HFFc6 (cell line): ENCODE measurements around the gene FOSL1. TPM values are rescaled to one million over a fixed set of nuclear protein-coding genes. Genes with fewer than 3 reads are reported as not detected.

Experiments used
- DNase-seq: peaks from one replicate; pipeline ENCODE4 v3.0.0-alpha.2; 2018
- H3K27ac Mint-ChIP-seq: 2 replicates; pipeline ENCODE4 v1.8.0; 2020; ENCODE audit warnings: mild to moderate bottlenecking, mixed read lengths
- H3K27me3 Mint-ChIP-seq: 2 replicates; pipeline ENCODE4 v1.8.0; 2021; ENCODE audit warnings: mild to moderate bottlenecking, moderate library complexity, mixed read lengths; ENCODE audit not compliant: insufficient read depth
- H3K36me3 Mint-ChIP-seq: 2 replicates; pipeline ENCODE4 v1.8.0; 2021; ENCODE audit warnings: low read depth, mixed read lengths
- H3K4me1 Mint-ChIP-seq: 2 replicates; pipeline ENCODE4 v1.8.0; 2020; ENCODE audit warnings: low read depth, mixed read lengths
- H3K4me3 Mint-ChIP-seq: 2 replicates; pipeline ENCODE4 v1.8.0; 2020; ENCODE audit warnings: mild to moderate bottlenecking, moderate library complexity, mixed read lengths
- H3K9me3 Mint-ChIP-seq: 2 replicates; pipeline ENCODE4 v1.8.0; 2020; ENCODE audit warnings: mild to moderate bottlenecking, mixed read lengths
- total RNA-seq, 6 experiments: library from RNA; stranded (reverse); fragmentation: NEBNext Ultra II Directional; extraction: Animal tissue kit (Norgen Biotek cat#: 25700); gene quantifications; 2 replicates in 1 of 6; 3 replicates in 5 of 6; pipeline ENCODE4 v1.2.3, GENCODE V29; 2021
- TF ChIP-seq, protein P1 (sequence below): fragments of 200-600 bp; sonication (generic); IDR thresholded peaks from 2 replicates; pipeline ENCODE4 v1.5.0; 2021; ENCODE audit warnings: antibody characterized with exemption, mild to moderate bottlenecking

FOSL1 gene
- total RNA-seq, 6 experiments from 2014 or later, result 134 to 275 (median 234) TPM

DNA sequence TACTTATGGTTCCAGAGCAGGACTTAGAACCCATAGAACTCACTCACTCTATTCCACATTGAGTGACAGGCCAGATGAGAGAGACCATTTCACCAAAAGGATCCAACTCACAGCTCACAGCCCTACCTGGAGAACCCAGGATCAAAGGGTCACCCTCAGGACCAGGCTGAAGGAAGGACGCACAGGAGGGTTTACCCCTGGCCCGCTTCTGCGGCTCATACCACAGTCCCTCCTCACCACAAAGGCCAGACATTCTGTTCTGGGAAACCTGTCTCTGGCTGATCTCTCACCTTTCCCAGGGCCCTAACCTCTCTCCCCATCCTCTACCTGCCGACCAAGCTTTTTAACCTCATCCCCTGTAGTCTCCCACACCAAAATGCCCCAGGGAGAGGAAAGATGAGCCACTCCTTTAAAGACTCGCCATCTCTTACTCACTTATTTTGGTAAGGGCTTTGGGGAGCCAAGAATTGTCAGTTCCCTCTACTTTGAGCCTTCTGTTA, 4.7 kb downstream of the FOSL1 start:
- Mint-ChIP-seq H3K9me3 (peaks cover 18% of the 10 kb centered on the region), H3K27ac (peak overlapping the region; percentile 99), H3K4me3 (peak overlapping the region; percentile 97), H3K36me3 (peaks cover 59% of the 10 kb centered on the region), H3K27me3 (peaks cover 85% of the 10 kb centered on the region), H3K4me1 (peaks cover 57% of the 10 kb centered on the region)
- TF ChIP-seq, protein P1, sequence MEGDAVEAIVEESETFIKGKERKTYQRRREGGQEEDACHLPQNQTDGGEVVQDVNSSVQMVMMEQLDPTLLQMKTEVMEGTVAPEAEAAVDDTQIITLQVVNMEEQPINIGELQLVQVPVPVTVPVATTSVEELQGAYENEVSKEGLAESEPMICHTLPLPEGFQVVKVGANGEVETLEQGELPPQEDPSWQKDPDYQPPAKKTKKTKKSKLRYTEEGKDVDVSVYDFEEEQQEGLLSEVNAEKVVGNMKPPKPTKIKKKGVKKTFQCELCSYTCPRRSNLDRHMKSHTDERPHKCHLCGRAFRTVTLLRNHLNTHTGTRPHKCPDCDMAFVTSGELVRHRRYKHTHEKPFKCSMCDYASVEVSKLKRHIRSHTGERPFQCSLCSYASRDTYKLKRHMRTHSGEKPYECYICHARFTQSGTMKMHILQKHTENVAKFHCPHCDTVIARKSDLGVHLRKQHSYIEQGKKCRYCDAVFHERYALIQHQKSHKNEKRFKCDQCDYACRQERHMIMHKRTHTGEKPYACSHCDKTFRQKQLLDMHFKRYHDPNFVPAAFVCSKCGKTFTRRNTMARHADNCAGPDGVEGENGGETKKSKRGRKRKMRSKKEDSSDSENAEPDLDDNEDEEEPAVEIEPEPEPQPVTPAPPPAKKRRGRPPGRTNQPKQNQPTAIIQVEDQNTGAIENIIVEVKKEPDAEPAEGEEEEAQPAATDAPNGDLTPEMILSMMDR, result no peak
- no peak for DNase-seq

DNA sequence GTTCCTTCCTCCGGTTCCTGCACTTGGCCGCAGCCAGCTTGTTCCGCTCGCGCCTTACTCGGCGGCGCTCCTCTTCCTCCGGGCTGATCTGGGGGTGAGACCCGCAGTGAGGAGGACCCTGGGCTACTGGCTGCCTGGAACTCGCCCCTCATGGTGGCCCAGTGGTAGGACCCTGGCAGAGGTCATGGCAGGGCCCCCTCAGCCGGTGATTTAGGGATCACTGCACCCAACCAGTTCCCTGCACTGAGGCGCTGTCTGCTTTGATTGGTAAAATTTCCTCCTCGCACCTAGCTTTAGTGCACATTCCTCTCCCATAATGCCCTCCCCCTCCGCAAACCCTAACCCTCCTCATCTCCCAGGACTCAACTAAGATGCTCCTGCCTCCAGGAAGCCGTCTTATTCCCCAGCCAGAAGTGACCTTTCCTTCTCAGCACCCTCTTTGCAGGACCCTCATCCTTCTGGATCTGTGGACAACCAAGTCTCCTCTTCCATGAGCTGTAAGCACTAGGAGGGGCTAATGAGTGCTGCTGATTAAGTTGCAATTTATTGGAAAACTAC, 6.1 kb downstream of the FOSL1 start:
- peak overlapping the region; percentile 99 for H3K27ac Mint-ChIP-seq
- H3K27me3 Mint-ChIP-seq, result peaks cover 93% of the 10 kb centered on the region
- TF ChIP-seq, protein P1, result 0 out of 2 replicates have a peak, but pooled peaks have one; percentile 18
- peak overlapping the region; percentile 97 for H3K4me3 Mint-ChIP-seq
- H3K9me3 Mint-ChIP-seq, result peaks cover 25% of the 10 kb centered on the region
- peaks cover 64% of the 10 kb centered on the region for H3K36me3 Mint-ChIP-seq
- peaks cover 70% of the 10 kb centered on the region for H3K4me1 Mint-ChIP-seq
- DNase-seq, result no peak

DNA sequence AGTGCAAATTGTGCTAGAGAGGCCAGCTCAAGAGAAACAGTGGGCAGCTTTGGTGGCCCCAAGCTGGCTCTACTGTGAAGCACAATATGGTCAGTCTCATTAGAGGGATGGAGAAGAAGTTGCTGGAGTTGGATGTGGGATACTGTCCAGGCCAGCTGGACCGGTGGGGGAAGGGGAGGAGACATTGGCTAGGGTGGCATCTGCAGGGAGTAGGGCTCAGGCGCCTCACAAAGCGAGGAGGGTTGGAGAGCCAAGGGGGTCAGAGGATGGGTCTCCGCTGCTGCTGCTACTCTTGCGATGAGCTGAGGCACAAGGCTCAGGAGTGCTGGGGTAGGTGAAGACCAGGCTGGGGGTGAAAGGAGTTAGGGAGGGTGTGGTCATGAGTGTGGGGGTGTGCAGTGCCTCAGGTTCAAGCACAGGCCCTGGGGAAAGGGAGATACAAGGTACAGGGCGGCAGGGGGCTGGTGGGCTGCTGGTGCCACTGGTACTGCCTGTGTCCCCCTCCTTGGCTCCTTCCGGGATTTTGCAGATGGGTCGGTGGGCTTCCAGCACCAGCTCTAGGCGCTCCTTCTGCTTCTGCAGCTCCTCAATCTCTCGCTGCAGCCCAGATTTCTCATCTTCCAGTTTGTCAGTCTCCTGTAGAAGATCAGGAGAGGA, 7.4 kb downstream of the FOSL1 start:
- peak overlapping the region; percentile 99 for H3K27ac Mint-ChIP-seq
- H3K27me3 Mint-ChIP-seq, result peaks cover 95% of the 10 kb centered on the region
- TF ChIP-seq, protein P1, result no peak
- peaks cover 76% of the 10 kb centered on the region for H3K4me1 Mint-ChIP-seq
- H3K36me3 Mint-ChIP-seq, result peaks cover 54% of the 10 kb centered on the region
- no peak for DNase-seq
- H3K4me3 Mint-ChIP-seq, result peak overlapping the region; percentile 97
- peaks cover 30% of the 10 kb centered on the region for H3K9me3 Mint-ChIP-seq

GRCh38 chr11:65892137-65892540, 8.0 kb downstream of the FOSL1 start:
- Mint-ChIP-seq H3K27me3 (peaks cover 95% of the 10 kb centered on the region), H3K4me3 (peak overlapping the region; percentile 97), H3K9me3 (peaks cover 25% of the 10 kb centered on the region), H3K4me1 (peaks cover 76% of the 10 kb centered on the region), H3K36me3 (peaks cover 48% of the 10 kb centered on the region), H3K27ac (peak overlapping the region; percentile 99)
- TF ChIP-seq, protein P1, result 0 out of 2 replicates have a peak, but pooled peaks have one; percentile 11
- peak; percentile 35 for DNase-seq

DNA sequence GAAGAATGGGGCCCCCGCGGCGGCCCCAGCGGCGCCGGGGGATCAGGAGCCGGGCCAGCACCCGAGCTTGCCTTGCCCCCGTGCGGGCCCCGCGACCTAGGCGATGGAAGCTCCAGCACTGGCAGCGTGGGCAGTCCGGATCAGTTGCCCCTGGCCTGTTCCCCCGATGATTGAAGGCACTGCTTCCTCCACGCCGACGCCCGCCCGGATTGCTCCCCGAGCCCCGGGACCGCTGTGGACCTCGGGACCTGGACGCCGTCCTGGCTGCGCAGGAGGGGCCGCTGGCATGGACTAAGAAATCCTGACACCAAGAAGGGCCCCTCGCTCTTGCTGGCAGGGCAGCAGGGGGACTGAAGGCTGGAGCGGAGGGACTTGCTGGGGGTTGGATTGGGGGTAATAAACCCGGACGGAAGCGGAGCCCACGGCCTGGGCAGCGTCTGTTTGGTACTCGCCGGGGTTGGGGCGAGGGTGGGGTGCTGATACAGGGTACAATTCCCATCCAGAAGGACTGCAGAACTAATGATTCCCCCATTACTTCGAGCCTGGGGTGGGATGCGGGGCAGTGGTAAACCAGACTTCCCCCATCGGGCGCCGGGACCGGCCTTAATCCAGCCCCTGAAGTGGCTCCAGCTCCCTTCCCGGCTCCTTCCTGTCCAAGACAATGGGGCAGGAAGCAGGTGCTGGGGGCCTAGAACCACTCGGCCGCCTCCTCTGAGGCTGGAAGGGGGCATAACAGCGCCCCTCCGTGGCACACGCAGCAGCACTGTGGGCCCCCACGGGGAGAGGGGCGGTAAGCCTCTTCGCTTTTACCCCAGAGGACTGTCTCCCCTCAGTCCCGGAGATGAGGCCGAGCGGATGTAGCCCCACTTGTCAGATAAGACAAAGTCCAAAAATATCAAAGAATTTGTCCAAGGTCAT, 8.7 kb downstream of the FOSL1 start:
- peaks cover 76% of the 10 kb centered on the region for H3K4me1 Mint-ChIP-seq
- peak; percentile 42 for DNase-seq
- peaks cover 94% of the 10 kb centered on the region for H3K27me3 Mint-ChIP-seq
- peaks cover 47% of the 10 kb centered on the region for H3K36me3 Mint-ChIP-seq
- H3K4me3 Mint-ChIP-seq, result peak overlapping the region; percentile 97
- TF ChIP-seq, protein P1, result peak; percentile 67
- peaks cover 23% of the 10 kb centered on the region for H3K9me3 Mint-ChIP-seq
- H3K27ac Mint-ChIP-seq, result peak overlapping the region; percentile 99
